GM21825 (cell line): ENCODE measurements around the gene SLC23A3.

ENCODE experiments used
- ATAC-seq: cut with Tn5 transposase; IDR thresholded peaks from one replicate; pipeline ENCODE4 v1.9.1; 2021; ENCODE audit warnings: mild to moderate bottlenecking, moderate library complexity; ENCODE audit not compliant: unreplicated experiment

The SLC23A3 gene

GRCh38 chr2:219176818-219177551, 7.2 kb upstream of the SLC23A3 start, which contains the start of gene CNPPD1:
Gene CNPPD1, minus strand, starts transcription at chr2:219176925. Its CDS starts 97 bp downstream, at chr2:219176828.
- ATAC-seq: peak; percentile 62

- ATAC-seq: peak; percentile 24
Measured at GRCh38 chr2:219175928-219176817, 6.3 kb upstream of the SLC23A3 start.

GRCh38 chr2:219175486-219175885, 5.7 kb upstream of the SLC23A3 start:
- ATAC-seq: no peak

GRCh38 chr2:219174801-219175200, 5.0 kb upstream of the SLC23A3 start:
- no peak for ATAC-seq

- ATAC-seq: no peak
Measured at GRCh38 chr2:219174146-219174545, 4.3 kb upstream of the SLC23A3 start.

GRCh38 chr2:219173176-219173575, 3.3 kb upstream of the SLC23A3 start:
- no peak for ATAC-seq

- ATAC-seq: no peak
Measured at GRCh38 chr2:219172231-219173154, 2.7 kb upstream of the SLC23A3 start.

GRCh38 chr2:219171231-219171651, 1.4 kb upstream of the SLC23A3 start:
- ATAC-seq: no peak

- ATAC-seq: no peak
Measured at GRCh38 chr2:219168932-219169331, 897 bp downstream of the SLC23A3 start.

GRCh38 chr2:219168526-219168925, 1.3 kb downstream of the SLC23A3 start:
- no peak for ATAC-seq

- no peak for ATAC-seq
Measured at GRCh38 chr2:219167997-219168396, 1.8 kb downstream of the SLC23A3 start.

- no peak for ATAC-seq
Measured at GRCh38 chr2:219165058-219165911, 4.5 kb downstream of the SLC23A3 start.

GRCh38 chr2:219163156-219163555, 6.7 kb downstream of the SLC23A3 start:
- no peak for ATAC-seq

- no peak for ATAC-seq
Measured at GRCh38 chr2:219161097-219161496, 8.7 kb downstream of the SLC23A3 start.

GRCh38 chr2:219160186-219161017, 9.4 kb downstream of the SLC23A3 start, which contains the start of gene NHEJ1:
Gene NHEJ1, minus strand, starts transcription at chr2:219160815. Its CDS starts 2,453 bp downstream, at chr2:219158362.
- peak; percentile 84 for ATAC-seq

GRCh38 chr2:219159771-219160185, 10.1 kb downstream of the SLC23A3 start:
- no peak for ATAC-seq

- no peak for ATAC-seq
Measured at GRCh38 chr2:219158586-219158985, 11.2 kb downstream of the SLC23A3 start.

- ATAC-seq: no peak
Measured at GRCh38 chr2:219158025-219158424, 11.8 kb downstream of the SLC23A3 start.

- no peak for ATAC-seq
Measured at GRCh38 chr2:219157396-219157795, 12.4 kb downstream of the SLC23A3 start.
